Lung (tissue), 12 donors: Measurements from ENCODE around the gene CDSN. TPM values are rescaled to one million over a fixed set of nuclear protein-coding genes. Genes with fewer than 3 reads are reported as not detected.

Source experiments
- ATAC-seq: fragments of 200-7000 bp; cut with Tn5 transposase; one replicate; pipeline ENCODE4 v1.9.1; 2020; ENCODE audit warnings: moderate number of reproducible peaks; ENCODE audit not compliant: insufficient read depth, low FRiP score
- DNase-seq, 3 donors: peaks; one replicate each; pipeline ENCODE4 v3.0.0-alpha.2; 2013 to 2017
- H3K27ac ChIP-seq, 2 donors: one replicate each; pipeline ENCODE4 v1.5.1; 2013; ENCODE audit warnings: mild to moderate bottlenecking in 2 of 2, moderate library complexity in 2 of 2, control low read depth in 1 of 2, inconsistent platforms in 1 of 2, low read depth in 1 of 2, low read length in 1 of 2
- H3K27me3 ChIP-seq, 3 donors: one replicate each; pipeline ENCODE4 v1.5.1; 2013; ENCODE audit warnings: low read length in 2 of 3; ENCODE audit not compliant: control insufficient read depth in 3 of 3, insufficient read depth in 3 of 3
- H3K36me3 ChIP-seq, 4 donors: one replicate each; pipeline ENCODE4 v1.5.1; 2013; ENCODE audit warnings: low read length in 4 of 4, mild to moderate bottlenecking in 1 of 4, moderate library complexity in 1 of 4; ENCODE audit not compliant: control insufficient read depth in 4 of 4, insufficient read depth in 4 of 4
- H3K4me1 ChIP-seq, 5 donors: one replicate each; pipeline ENCODE4 v1.5.1; 2013; ENCODE audit warnings: low read length in 5 of 5, mild to moderate bottlenecking in 2 of 5, moderate library complexity in 1 of 5; ENCODE audit not compliant: control insufficient read depth in 5 of 5, insufficient read depth in 5 of 5
- H3K4me3 ChIP-seq: one replicate; pipeline ENCODE4 v1.5.1; 2013; ENCODE audit warnings: mild to moderate bottlenecking, control low read depth, moderate library complexity
- H3K9ac ChIP-seq, 2 donors: one replicate each; pipeline ENCODE4 v1.5.1; 2013; ENCODE audit warnings: low read length in 2 of 2, control low read depth in 1 of 2; ENCODE audit not compliant: insufficient read depth in 1 of 2
- H3K9me3 ChIP-seq, 4 donors: one replicate each; pipeline ENCODE4 v1.5.1; 2013; ENCODE audit warnings: low read length in 3 of 4, mild to moderate bottlenecking in 1 of 4, moderate library complexity in 1 of 4; ENCODE audit not compliant: control insufficient read depth in 4 of 4, insufficient read depth in 3 of 4
- WGBS, 2 donors: extraction: QIAGEN DNeasy Blood & Tissue Kit; methylation state at CpG; one replicate each; pipeline ENCODE4 v1.1.7; 2013; 5-methylcytosine and 5-hydroxymethylcytosine counted together
- polyA plus RNA-seq, 2 donors: library from polyadenylated mRNA; stranded (reverse); fragments of 200-250 nt; gene quantifications; one replicate each; pipeline ENCODE4 v1.2.1, GENCODE V29; 2013
- total RNA-seq, 2 donors: library from RNA; depleted of rRNA in 1 of 2; stranded (reverse); fragments of >200 nt in 1 of 2; gene quantifications; one replicate each; pipeline ENCODE4 v1.2.1, GENCODE V29; 2014 to 2021
- TF ChIP-seq, protein P1 (sequence below): IDR thresholded peaks from 2 replicates; pipeline ENCODE4 v1.5.1; 2012; ENCODE audit warnings: mild to moderate bottlenecking; ENCODE audit errors: control extremely low read depth, extremely low read depth
- donor health status: control.
- donor health status: control.
- donor health status: Bipolar disorder and iron deficiency.
- donor health status: healthy.
- donor health status: DM: yes; HTN: yes; CAD: no.

Gene CDSN
- total and polyA plus RNA-seq, 4 donors: 0.05 to 0.10 (median 0.06) TPM; not detected in 1

GRCh38 chr6:31086788-31087440, 33.3 kb downstream of the CDSN start:
- peak overlapping the region in 1 of 2 donors; percentile 73 for H3K27ac ChIP-seq
- no peak for DNase-seq
- ATAC-seq: no peak
- peaks cover 0 to 3% (median 0%) of the 10 kb centered on the region in 5 donors for H3K4me1 ChIP-seq
- H3K27me3 ChIP-seq: peaks cover 0 to 6% (median 0%) of the 10 kb centered on the region in 3 donors
- H3K9me3 ChIP-seq: no peaks in the 10 kb centered on the region
- no peak overlapping the region for H3K9ac ChIP-seq
- no peaks in the 10 kb centered on the region for H3K36me3 ChIP-seq
- WGBS, 2 donors: 29 to 38% methylated on average over 7 of the region's 7 CpGs
- TF ChIP-seq, protein P1, sequence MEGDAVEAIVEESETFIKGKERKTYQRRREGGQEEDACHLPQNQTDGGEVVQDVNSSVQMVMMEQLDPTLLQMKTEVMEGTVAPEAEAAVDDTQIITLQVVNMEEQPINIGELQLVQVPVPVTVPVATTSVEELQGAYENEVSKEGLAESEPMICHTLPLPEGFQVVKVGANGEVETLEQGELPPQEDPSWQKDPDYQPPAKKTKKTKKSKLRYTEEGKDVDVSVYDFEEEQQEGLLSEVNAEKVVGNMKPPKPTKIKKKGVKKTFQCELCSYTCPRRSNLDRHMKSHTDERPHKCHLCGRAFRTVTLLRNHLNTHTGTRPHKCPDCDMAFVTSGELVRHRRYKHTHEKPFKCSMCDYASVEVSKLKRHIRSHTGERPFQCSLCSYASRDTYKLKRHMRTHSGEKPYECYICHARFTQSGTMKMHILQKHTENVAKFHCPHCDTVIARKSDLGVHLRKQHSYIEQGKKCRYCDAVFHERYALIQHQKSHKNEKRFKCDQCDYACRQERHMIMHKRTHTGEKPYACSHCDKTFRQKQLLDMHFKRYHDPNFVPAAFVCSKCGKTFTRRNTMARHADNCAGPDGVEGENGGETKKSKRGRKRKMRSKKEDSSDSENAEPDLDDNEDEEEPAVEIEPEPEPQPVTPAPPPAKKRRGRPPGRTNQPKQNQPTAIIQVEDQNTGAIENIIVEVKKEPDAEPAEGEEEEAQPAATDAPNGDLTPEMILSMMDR: no peak
- H3K4me3 ChIP-seq: no peak overlapping the region

DNA sequence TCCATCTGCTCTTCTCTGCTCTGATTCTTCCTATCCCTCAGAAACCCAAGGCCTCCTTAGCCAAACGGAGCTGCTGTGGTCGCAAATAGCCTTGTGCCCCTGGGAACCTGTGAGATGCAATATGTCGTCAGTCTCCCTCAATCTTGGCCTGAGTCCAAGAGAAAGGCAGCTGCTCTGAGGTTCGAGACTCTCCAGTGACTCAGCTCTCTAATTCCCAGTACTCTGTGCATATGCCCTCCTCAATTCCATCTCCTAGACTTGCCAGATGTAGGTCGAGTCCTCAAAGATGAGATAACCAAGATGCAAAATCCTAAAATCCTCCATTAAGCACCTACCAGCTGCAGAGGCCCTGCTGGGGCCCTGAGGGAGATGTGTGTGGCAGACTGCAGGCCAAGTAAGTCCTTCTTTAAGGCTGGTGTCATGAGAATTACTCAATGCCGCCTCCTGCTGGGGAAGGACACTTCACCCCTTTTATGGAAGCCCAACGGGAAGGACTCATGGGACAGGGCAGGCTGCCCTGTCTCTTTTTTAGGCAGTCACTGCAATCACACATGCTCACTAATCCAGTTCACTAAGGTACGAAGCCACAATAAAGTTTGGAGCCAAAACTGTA, 36.4 kb downstream of the CDSN start:
- Histone ChIP-seq H3K4me3 (no peak overlapping the region), H3K4me1 (peaks cover 0 to 6% (median 0%) of the 10 kb centered on the region in 5 donors), H3K36me3 (no peaks in the 10 kb centered on the region), H3K9ac (no peak overlapping the region), H3K27me3 (peaks cover 0 to 6% (median 0%) of the 10 kb centered on the region in 3 donors), H3K9me3 (no peaks in the 10 kb centered on the region), H3K27ac (no peak overlapping the region)
- DNase-seq: no peak
- ATAC-seq: no peak
- 60 to 68% methylated on average over 8 of the region's 8 CpGs for WGBS, 2 donors
- TF ChIP-seq, protein P1: no peak

- H3K27ac ChIP-seq: no peak overlapping the region
- TF ChIP-seq, protein P1: no peak
- no peaks in the 10 kb centered on the region for H3K36me3 ChIP-seq
- H3K9me3 ChIP-seq: no peaks in the 10 kb centered on the region
- 83 to 88% methylated on average over 6 of the region's 6 CpGs for WGBS, 2 donors
- peaks cover 0 to 6% (median 0%) of the 10 kb centered on the region in 3 donors for H3K27me3 ChIP-seq
- no peak overlapping the region for H3K4me3 ChIP-seq
- peaks cover 0 to 6% (median 0%) of the 10 kb centered on the region in 5 donors for H3K4me1 ChIP-seq
- H3K9ac ChIP-seq: no peak overlapping the region
- DNase-seq (no peak), ATAC-seq (no peak)
These were observed 38.4 kb downstream of the CDSN start for GRCh38 chr6:31081872-31082271.
